Measurements from ENCODE around the gene TPT1. TPM values are rescaled to one million over a fixed set of nuclear protein-coding genes. Genes with fewer than 3 reads are reported as not detected.
"Not testable (repeated sequence)": the region's sequence is repeated elsewhere in the genome, so short reads cannot be mapped to it uniquely, and the experiment has no call there.

The TPT1 gene
- total RNA-seq, 2 donors from 2014 or later: 1,970 to 2,340 TPM

DNA sequence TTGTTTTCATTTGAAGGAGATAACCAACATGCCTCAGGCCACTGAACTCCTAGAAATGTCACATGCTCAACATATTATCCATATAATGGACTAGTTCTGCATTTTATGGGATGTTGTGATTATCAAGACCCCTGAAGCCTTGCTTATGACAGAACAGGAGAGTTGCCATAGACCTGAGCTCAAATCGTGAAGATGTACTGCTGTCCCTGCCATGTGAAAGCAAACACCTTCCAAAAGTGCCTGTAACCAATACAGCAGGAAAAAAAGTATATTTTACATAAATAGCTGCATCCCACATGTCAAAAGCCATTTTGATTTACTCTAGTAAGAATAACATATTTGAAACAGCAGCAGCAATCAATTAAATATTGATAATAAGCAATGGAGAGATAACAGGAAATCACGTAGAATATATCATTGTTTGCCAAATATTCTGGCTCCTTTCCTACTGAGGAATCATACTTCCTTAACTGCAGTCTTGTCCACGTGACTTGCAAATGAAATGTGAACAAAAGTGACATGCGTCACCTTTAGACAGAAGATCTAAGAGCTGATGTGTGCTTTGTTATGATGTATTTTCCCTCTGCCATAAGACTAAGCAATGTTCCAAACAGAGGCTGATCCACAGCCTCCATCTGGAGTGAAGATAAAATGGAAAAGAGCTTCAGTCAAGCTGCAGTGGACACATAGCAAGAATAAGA, 43.6 kb upstream of the TPT1 start:
- TF ChIP-seq, protein P1, sequence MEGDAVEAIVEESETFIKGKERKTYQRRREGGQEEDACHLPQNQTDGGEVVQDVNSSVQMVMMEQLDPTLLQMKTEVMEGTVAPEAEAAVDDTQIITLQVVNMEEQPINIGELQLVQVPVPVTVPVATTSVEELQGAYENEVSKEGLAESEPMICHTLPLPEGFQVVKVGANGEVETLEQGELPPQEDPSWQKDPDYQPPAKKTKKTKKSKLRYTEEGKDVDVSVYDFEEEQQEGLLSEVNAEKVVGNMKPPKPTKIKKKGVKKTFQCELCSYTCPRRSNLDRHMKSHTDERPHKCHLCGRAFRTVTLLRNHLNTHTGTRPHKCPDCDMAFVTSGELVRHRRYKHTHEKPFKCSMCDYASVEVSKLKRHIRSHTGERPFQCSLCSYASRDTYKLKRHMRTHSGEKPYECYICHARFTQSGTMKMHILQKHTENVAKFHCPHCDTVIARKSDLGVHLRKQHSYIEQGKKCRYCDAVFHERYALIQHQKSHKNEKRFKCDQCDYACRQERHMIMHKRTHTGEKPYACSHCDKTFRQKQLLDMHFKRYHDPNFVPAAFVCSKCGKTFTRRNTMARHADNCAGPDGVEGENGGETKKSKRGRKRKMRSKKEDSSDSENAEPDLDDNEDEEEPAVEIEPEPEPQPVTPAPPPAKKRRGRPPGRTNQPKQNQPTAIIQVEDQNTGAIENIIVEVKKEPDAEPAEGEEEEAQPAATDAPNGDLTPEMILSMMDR (IDR thresholded peaks at IDR 0.05): no peak
- Histone ChIP-seq H3K27me3 (replicated peaks; ENCODE audit: insufficient read depth) (no peaks in the 10 kb centered on the region), H3K27ac (no peak overlapping the region), H3K36me3 (peaks cover 3% of the 10 kb centered on the region), H3K9me3 (no peaks in the 10 kb centered on the region), H3K4me3 (no peak overlapping the region), H3K4me1 (ENCODE audit: control insufficient read depth in 1 of 2, low read depth in 2 of 2) (no peaks in the 10 kb centered on the region)
- ATAC-seq (ENCODE audit: insufficient number of reproducible peaks, low FRiP score, low read depth): no peak
- no peak for DNase-seq (ENCODE audit: low spot score)

GRCh38 chr13:45382739-45383138, 41.8 kb upstream of the TPT1 start:
- not testable (repeated sequence) for H3K4me3 ChIP-seq; H3K36me3 ChIP-seq; H3K4me1 ChIP-seq (ENCODE audit: control insufficient read depth in 1 of 2, low read depth in 2 of 2); H3K27ac ChIP-seq; H3K27me3 ChIP-seq (replicated peaks; ENCODE audit: insufficient read depth); DNase-seq (ENCODE audit: low spot score); ATAC-seq (ENCODE audit: insufficient number of reproducible peaks, low FRiP score, low read depth); H3K9me3 ChIP-seq

DNA sequence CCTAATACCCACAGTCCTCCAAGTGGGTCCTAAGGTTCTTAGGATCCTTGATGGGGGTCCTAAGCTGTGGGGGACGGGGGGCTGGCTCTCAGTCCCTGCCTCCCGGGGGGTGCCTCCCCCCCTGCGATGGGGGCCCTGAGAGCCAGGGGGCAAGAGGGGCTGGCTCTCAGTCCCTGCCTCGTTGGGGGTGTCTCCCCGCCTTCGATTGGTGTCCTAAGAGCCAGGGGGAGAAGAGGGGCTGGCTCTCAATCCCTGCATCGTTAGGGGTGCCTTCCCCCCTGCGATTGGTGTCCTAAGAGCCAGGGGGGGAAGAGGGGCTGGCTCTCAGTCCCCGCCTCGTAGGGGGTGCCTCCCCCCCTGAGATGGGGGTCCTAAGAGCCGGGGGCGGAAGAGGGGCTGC, 40.2 kb upstream of the TPT1 start:
- Histone ChIP-seq H3K9me3 (no peaks in the 10 kb centered on the region), H3K27ac (no peak overlapping the region), H3K27me3 (replicated peaks; ENCODE audit: insufficient read depth) (no peaks in the 10 kb centered on the region), H3K4me3 (no peak overlapping the region), H3K36me3 (peaks cover 3% of the 10 kb centered on the region), H3K4me1 (ENCODE audit: control insufficient read depth in 1 of 2, low read depth in 2 of 2) (no peaks in the 10 kb centered on the region)
- no peak for DNase-seq (ENCODE audit: low spot score)
- ATAC-seq (ENCODE audit: insufficient number of reproducible peaks, low FRiP score, low read depth): no peak
- TF ChIP-seq, protein P1 (IDR thresholded peaks at IDR 0.05): no peak

DNA sequence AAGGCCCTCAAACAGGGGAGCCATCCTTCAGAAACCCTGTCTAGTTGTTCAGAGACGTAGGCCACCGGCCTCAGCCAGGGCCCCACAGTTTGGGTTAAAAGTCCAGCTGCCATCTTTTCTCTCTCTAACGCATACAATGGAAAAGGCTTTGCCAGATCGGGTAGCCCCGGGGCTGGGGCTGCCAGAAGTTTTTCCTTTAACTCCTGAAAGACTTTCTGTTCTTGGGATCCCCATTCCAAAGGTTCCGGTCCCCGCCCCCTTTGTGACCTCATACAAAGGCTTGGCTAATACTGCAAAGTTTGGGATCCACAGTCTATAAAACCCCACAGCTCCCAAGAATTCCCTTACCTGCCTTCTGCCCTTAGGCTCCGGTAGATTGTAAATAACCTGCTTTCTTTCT, 39.7 kb upstream of the TPT1 start:
- not testable (repeated sequence) for H3K4me3 ChIP-seq; H3K27me3 ChIP-seq (replicated peaks; ENCODE audit: insufficient read depth); DNase-seq (ENCODE audit: low spot score); H3K27ac ChIP-seq; ATAC-seq (ENCODE audit: insufficient number of reproducible peaks, low FRiP score, low read depth); H3K9me3 ChIP-seq; H3K4me1 ChIP-seq (ENCODE audit: control insufficient read depth in 1 of 2, low read depth in 2 of 2); H3K36me3 ChIP-seq

GRCh38 chr13:45379516-45379915, 38.5 kb upstream of the TPT1 start:
- not testable (repeated sequence) for H3K9me3 ChIP-seq; H3K27ac ChIP-seq; ATAC-seq (ENCODE audit: insufficient number of reproducible peaks, low FRiP score, low read depth); DNase-seq (ENCODE audit: low spot score); H3K4me1 ChIP-seq (ENCODE audit: control insufficient read depth in 1 of 2, low read depth in 2 of 2); H3K4me3 ChIP-seq; H3K27me3 ChIP-seq (replicated peaks; ENCODE audit: insufficient read depth); H3K36me3 ChIP-seq

GRCh38 chr13:45378786-45379185, 37.8 kb upstream of the TPT1 start:
- not testable (repeated sequence) for DNase-seq (ENCODE audit: low spot score); H3K27ac ChIP-seq; H3K4me3 ChIP-seq; H3K9me3 ChIP-seq; H3K27me3 ChIP-seq (replicated peaks; ENCODE audit: insufficient read depth); H3K4me1 ChIP-seq (ENCODE audit: control insufficient read depth in 1 of 2, low read depth in 2 of 2); ATAC-seq (ENCODE audit: insufficient number of reproducible peaks, low FRiP score, low read depth); H3K36me3 ChIP-seq

DNA sequence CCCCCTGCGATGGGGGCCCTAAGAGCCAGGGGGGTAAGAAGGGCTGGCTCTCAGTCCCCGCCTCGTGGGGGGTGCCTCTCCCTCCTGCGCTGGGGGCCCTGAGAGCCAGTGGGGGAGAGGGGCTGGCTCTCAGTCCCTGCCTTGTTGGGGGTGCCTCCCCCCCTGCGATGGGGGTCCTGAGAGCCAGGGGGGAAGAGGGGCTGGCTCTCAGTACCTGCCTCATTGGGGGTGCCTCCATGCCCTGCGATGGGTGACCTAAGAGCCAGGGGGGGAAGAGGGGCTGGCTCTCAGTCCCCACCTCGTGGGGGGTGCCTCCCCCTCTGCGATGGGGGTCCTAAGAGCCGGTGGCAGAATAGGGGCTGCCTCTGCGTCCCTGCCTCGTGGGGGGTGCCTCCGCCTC, 36.3 kb upstream of the TPT1 start:
- not testable (repeated sequence) for H3K4me1 ChIP-seq (ENCODE audit: control insufficient read depth in 1 of 2, low read depth in 2 of 2); H3K36me3 ChIP-seq; H3K27me3 ChIP-seq (replicated peaks; ENCODE audit: insufficient read depth); DNase-seq (ENCODE audit: low spot score); H3K27ac ChIP-seq; H3K9me3 ChIP-seq; H3K4me3 ChIP-seq; ATAC-seq (ENCODE audit: insufficient number of reproducible peaks, low FRiP score, low read depth)

DNA sequence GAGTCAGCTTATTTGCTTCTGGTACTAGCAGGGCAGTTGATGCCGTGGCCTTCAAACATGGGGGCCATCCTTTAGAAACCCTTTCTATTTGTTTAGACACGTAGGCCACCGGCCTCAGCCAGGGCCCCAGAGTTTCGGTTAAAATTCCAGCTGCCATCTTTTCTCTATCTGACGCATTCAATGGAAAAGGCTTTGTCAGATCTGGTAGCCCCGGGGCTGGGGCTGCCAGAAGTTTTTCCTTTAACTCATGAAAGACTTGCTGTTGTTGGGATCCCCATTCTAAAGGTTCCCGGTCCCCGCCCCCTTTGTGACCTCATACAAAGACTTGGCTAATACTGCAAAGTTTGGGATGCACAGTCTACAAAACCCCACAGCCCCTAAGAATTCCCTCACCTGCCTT, 35.7 kb upstream of the TPT1 start:
- ATAC-seq (ENCODE audit: insufficient number of reproducible peaks, low FRiP score, low read depth); H3K4me3 ChIP-seq; H3K9me3 ChIP-seq; H3K4me1 ChIP-seq (ENCODE audit: control insufficient read depth in 1 of 2, low read depth in 2 of 2); H3K27ac ChIP-seq; H3K36me3 ChIP-seq; H3K27me3 ChIP-seq (replicated peaks; ENCODE audit: insufficient read depth); DNase-seq (ENCODE audit: low spot score): not testable (repeated sequence)

Measured in thoracic aorta (tissue), 2 donors.